HEK293T (cell line): ENCODE results near the gene APOF.

Source experiments
- ARNT ChIP-seq: fragments of 450-650 bp; IDR thresholded peaks from 2 replicates; pipeline ENCODE4 v1.6.1; 2017; ENCODE audit warnings: mild to moderate bottlenecking
- BHLHE40 ChIP-seq: fragments of 450-650 bp; IDR thresholded peaks from 2 replicates; pipeline ENCODE4 v1.6.1; 2016; ENCODE audit warnings: mild to moderate bottlenecking, moderate library complexity, borderline replicate concordance
- ELF4 ChIP-seq: fragments of 450-650 bp; IDR thresholded peaks from 2 replicates; pipeline ENCODE4 v1.6.1; 2017; ENCODE audit warnings: antibody characterized with exemption
- FOXA1 ChIP-seq: fragments of 450-650 bp; IDR thresholded peaks from 2 replicates; pipeline ENCODE4 v1.6.1; 2016; ENCODE audit warnings: mild to moderate bottlenecking
- FOXM1 ChIP-seq: fragments of 450-650 bp; IDR thresholded peaks from 2 replicates; pipeline ENCODE4 v1.6.1; 2017; ENCODE audit warnings: mild to moderate bottlenecking, borderline replicate concordance
- HDGF ChIP-seq: fragments of 450-650 bp; IDR thresholded peaks from 2 replicates; pipeline ENCODE4 v1.6.1; 2017; ENCODE audit warnings: antibody characterized with exemption, borderline replicate concordance
- L3MBTL2 ChIP-seq: fragments of 450-650 bp; conservative IDR thresholded peaks from 2 replicates; pipeline ENCODE4 v1.6.1; 2016; ENCODE audit warnings: mild to moderate bottlenecking
- SUZ12 ChIP-seq: fragments of 450-650 bp; IDR thresholded peaks from 2 replicates; pipeline ENCODE4 v1.6.1; 2016; ENCODE audit warnings: mild to moderate bottlenecking
- TF ChIP-seq, protein P1 (sequence below): fragments of 450-650 bp; IDR thresholded peaks from 2 replicates; pipeline ENCODE4 v1.6.1; 2016

DNA sequence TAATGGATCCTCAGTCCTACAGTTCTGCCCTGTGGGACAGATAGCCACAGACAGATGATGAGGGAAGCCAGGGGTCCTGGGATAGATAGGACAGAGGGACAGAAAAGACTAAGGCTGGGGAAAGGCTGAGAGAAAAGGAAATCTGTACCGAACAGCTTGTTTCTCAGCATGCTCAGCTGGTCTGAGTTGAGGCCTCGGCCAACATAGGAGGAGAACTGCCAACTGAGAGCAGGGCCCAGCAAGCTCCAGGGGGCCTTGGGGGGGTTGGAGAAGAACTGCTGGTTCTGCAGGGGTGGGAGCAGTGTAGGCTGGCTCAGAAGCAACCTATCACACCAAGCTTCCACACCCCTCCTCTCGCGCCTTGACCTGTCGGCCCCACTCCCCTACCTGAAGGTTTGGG is 13.9 kb downstream of the APOF start:
- no peak for TF ChIP-seq FOXA1
- no peak for TF ChIP-seq ARNT
- no peak for TF ChIP-seq ELF4
- TF ChIP-seq HDGF = no peak
- TF ChIP-seq L3MBTL2 = no peak
- TF ChIP-seq BHLHE40 = no peak
- TF ChIP-seq SUZ12 = no peak
- TF ChIP-seq FOXM1 = no peak
- TF ChIP-seq, protein P1, sequence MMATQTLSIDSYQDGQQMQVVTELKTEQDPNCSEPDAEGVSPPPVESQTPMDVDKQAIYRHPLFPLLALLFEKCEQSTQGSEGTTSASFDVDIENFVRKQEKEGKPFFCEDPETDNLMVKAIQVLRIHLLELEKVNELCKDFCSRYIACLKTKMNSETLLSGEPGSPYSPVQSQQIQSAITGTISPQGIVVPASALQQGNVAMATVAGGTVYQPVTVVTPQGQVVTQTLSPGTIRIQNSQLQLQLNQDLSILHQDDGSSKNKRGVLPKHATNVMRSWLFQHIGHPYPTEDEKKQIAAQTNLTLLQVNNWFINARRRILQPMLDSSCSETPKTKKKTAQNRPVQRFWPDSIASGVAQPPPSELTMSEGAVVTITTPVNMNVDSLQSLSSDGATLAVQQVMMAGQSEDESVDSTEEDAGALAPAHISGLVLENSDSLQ = no peak
